IPS-18a (cell line): ENCODE results near the gene KLC1.

ENCODE experiments used
- H3K27ac ChIP-seq: one replicate; pipeline ENCODE4 v1.5.1; 2013; ENCODE audit warnings: low read length
- H3K27me3 ChIP-seq: one replicate; pipeline ENCODE4 v1.6.1; 2013; ENCODE audit warnings: mild to moderate bottlenecking, low read length; ENCODE audit not compliant: control insufficient read depth, insufficient read depth
- H3K36me3 ChIP-seq: one replicate; pipeline ENCODE4 v1.6.1; 2013; ENCODE audit warnings: low read depth, low read length; ENCODE audit not compliant: control insufficient read depth
- H3K4me1 ChIP-seq: one replicate; pipeline ENCODE4 v1.6.1; 2013; ENCODE audit warnings: low read depth, low read length; ENCODE audit not compliant: control insufficient read depth
- H3K4me3 ChIP-seq: one replicate; pipeline ENCODE4 v1.5.1; 2013; ENCODE audit warnings: low read length
- H3K9ac ChIP-seq: one replicate; pipeline ENCODE4 v1.6.1; 2013; ENCODE audit warnings: mild to moderate bottlenecking, low read length, moderate library complexity
- H3K9me3 ChIP-seq: one replicate; pipeline ENCODE4 v1.6.1; 2013; ENCODE audit warnings: low read depth, low read length; ENCODE audit not compliant: control insufficient read depth

KLC1 gene

GRCh38 chr14:103729496-103730448 is 100.8 kb downstream of the KLC1 start:
- H3K4me1 ChIP-seq = no peaks in the 10 kb centered on the region
- H3K9ac ChIP-seq = no peak overlapping the region
- no peaks in the 10 kb centered on the region for H3K9me3 ChIP-seq
- no peak overlapping the region for H3K27ac ChIP-seq
- H3K27me3 ChIP-seq = no peaks in the 10 kb centered on the region
- peaks cover 25% of the 10 kb centered on the region for H3K36me3 ChIP-seq
- no peak overlapping the region for H3K4me3 ChIP-seq

- no peaks in the 10 kb centered on the region for H3K27me3 ChIP-seq
- H3K36me3 ChIP-seq = peaks cover 25% of the 10 kb centered on the region
- no peak overlapping the region for H3K4me3 ChIP-seq
- no peaks in the 10 kb centered on the region for H3K9me3 ChIP-seq
- no peaks in the 10 kb centered on the region for H3K4me1 ChIP-seq
- H3K9ac ChIP-seq = no peak overlapping the region
- H3K27ac ChIP-seq = no peak overlapping the region
Observed at GRCh38 chr14:103730490-103731035, 101.6 kb downstream of the KLC1 start.

GRCh38 chr14:103731481-103731880 is 102.5 kb downstream of the KLC1 start:
- Histone ChIP-seq H3K4me3 (no peak overlapping the region), H3K36me3 (peaks cover 25% of the 10 kb centered on the region), H3K27ac (no peak overlapping the region), H3K9ac (no peak overlapping the region), H3K9me3 (no peaks in the 10 kb centered on the region), H3K4me1 (no peaks in the 10 kb centered on the region), H3K27me3 (no peaks in the 10 kb centered on the region)

GRCh38 chr14:103731916-103732867 is 103.2 kb downstream of the KLC1 start:
- peaks cover 25% of the 10 kb centered on the region for H3K36me3 ChIP-seq
- H3K4me1 ChIP-seq = no peaks in the 10 kb centered on the region
- H3K27ac ChIP-seq = no peak overlapping the region
- no peak overlapping the region for H3K9ac ChIP-seq
- no peaks in the 10 kb centered on the region for H3K9me3 ChIP-seq
- H3K4me3 ChIP-seq = no peak overlapping the region
- no peaks in the 10 kb centered on the region for H3K27me3 ChIP-seq

GRCh38 chr14:103732868-103733620 is 104.0 kb downstream of the KLC1 start:
- peaks cover 25% of the 10 kb centered on the region for H3K36me3 ChIP-seq
- no peak overlapping the region for H3K27ac ChIP-seq
- H3K27me3 ChIP-seq = no peaks in the 10 kb centered on the region
- H3K4me3 ChIP-seq = no peak overlapping the region
- H3K9ac ChIP-seq = no peak overlapping the region
- no peaks in the 10 kb centered on the region for H3K9me3 ChIP-seq
- H3K4me1 ChIP-seq = no peaks in the 10 kb centered on the region

GRCh38 chr14:103733651-103734050 is 104.6 kb downstream of the KLC1 start:
- peaks cover 22% of the 10 kb centered on the region for H3K36me3 ChIP-seq
- H3K27me3 ChIP-seq = no peaks in the 10 kb centered on the region
- H3K4me3 ChIP-seq = no peak overlapping the region
- no peaks in the 10 kb centered on the region for H3K9me3 ChIP-seq
- H3K9ac ChIP-seq = no peak overlapping the region
- no peaks in the 10 kb centered on the region for H3K4me1 ChIP-seq
- H3K27ac ChIP-seq = no peak overlapping the region

GRCh38 chr14:103734081-103734888 is 105.3 kb downstream of the KLC1 start:
- H3K27ac ChIP-seq = no peak overlapping the region
- no peaks in the 10 kb centered on the region for H3K9me3 ChIP-seq
- peaks cover 16% of the 10 kb centered on the region for H3K36me3 ChIP-seq
- no peak overlapping the region for H3K4me3 ChIP-seq
- H3K9ac ChIP-seq = no peak overlapping the region
- H3K27me3 ChIP-seq = no peaks in the 10 kb centered on the region
- H3K4me1 ChIP-seq = no peaks in the 10 kb centered on the region

- H3K4me3 ChIP-seq = no peak overlapping the region
- no peaks in the 10 kb centered on the region for H3K9me3 ChIP-seq
- H3K9ac ChIP-seq = no peak overlapping the region
- no peak overlapping the region for H3K27ac ChIP-seq
- H3K36me3 ChIP-seq = peaks cover 9% of the 10 kb centered on the region
- H3K4me1 ChIP-seq = no peaks in the 10 kb centered on the region
- no peaks in the 10 kb centered on the region for H3K27me3 ChIP-seq
Observed at GRCh38 chr14:103735022-103735421, 106.0 kb downstream of the KLC1 start.

GRCh38 chr14:103735439-103735814 is 106.4 kb downstream of the KLC1 start:
- no peaks in the 10 kb centered on the region for H3K9me3 ChIP-seq
- H3K27me3 ChIP-seq = no peaks in the 10 kb centered on the region
- H3K4me1 ChIP-seq = no peaks in the 10 kb centered on the region
- H3K4me3 ChIP-seq = no peak overlapping the region
- peaks cover 7% of the 10 kb centered on the region for H3K36me3 ChIP-seq
- no peak overlapping the region for H3K9ac ChIP-seq
- H3K27ac ChIP-seq = no peak overlapping the region

GRCh38 chr14:103735815-103736545 is 107.0 kb downstream of the KLC1 start:
- Histone ChIP-seq H3K4me3 (no peak overlapping the region), H3K27me3 (no peaks in the 10 kb centered on the region), H3K36me3 (peaks cover 7% of the 10 kb centered on the region), H3K9ac (no peak overlapping the region), H3K9me3 (no peaks in the 10 kb centered on the region), H3K4me1 (no peaks in the 10 kb centered on the region), H3K27ac (no peak overlapping the region)
